HepG2 (cell line): ENCODE results near the gene RAI14. TPM values are rescaled to one million over a fixed set of nuclear protein-coding genes. Genes with fewer than 3 reads are reported as not detected.

Experiments used
- CHCHD3 ChIP-seq: sonication (generic); formaldehyde crosslinking; IDR thresholded peaks from 2 replicates; pipeline ENCODE4 v1.8.0; 2022; ENCODE audit warnings: mild to moderate bottlenecking, missing genetic modification reagents, moderate library complexity
- FLYWCH1 ChIP-seq: sonication (generic); formaldehyde crosslinking; IDR thresholded peaks from 2 replicates; pipeline ENCODE4 v1.8.1; 2023; ENCODE audit warnings: mild to moderate bottlenecking, missing genetic modification reagents
- GTF2F1 ChIP-seq: fragments of 150-350 bp; IDR thresholded peaks from 2 replicates; pipeline ENCODE4 v1.6.1; 2014; ENCODE audit warnings: low read length
- HHEX ChIP-seq: IDR thresholded peaks from 2 replicates; pipeline ENCODE4 v1.6.1; 2016; ENCODE audit warnings: control low read depth
- HIVEP1 ChIP-seq: sonication (generic); formaldehyde crosslinking; IDR thresholded peaks from 2 replicates; pipeline ENCODE4 v1.4.0; 2020; ENCODE audit warnings: mild to moderate bottlenecking, missing genetic modification reagents
- MYC ChIP-seq: sonication (generic); formaldehyde crosslinking; IDR thresholded peaks from 2 replicates; pipeline ENCODE4 v1.9.0; 2021; ENCODE audit warnings: missing genetic modification reagents, borderline replicate concordance
- RFX1 ChIP-seq: fragments of 450-650 bp; IDR thresholded peaks from 2 replicates; pipeline ENCODE4 v1.6.1; 2017
- SATB2 ChIP-seq: sonication (generic); formaldehyde crosslinking; IDR thresholded peaks from 2 replicates; pipeline ENCODE4 v1.5.0; 2020; ENCODE audit warnings: missing genetic modification reagents
- SUZ12 ChIP-seq: fragments of 150-350 bp; IDR thresholded peaks from 2 replicates; pipeline ENCODE4 v1.6.1; 2014; ENCODE audit warnings: low read depth, low read length
- TCF7L2 ChIP-seq: IDR thresholded peaks from 2 replicates; pipeline ENCODE4 v1.6.1; 2011; ENCODE audit warnings: mild to moderate bottlenecking, low read depth, low read length, moderate library complexity
- TMF1 ChIP-seq: sonication (generic); formaldehyde crosslinking; IDR thresholded peaks from 2 replicates; pipeline ENCODE4 v1.8.1; 2022; ENCODE audit warnings: low read depth, missing genetic modification reagents
- ZFP82 ChIP-seq: sonication (generic); formaldehyde crosslinking; IDR thresholded peaks from 2 replicates; pipeline ENCODE4 v1.5.1; 2020; ENCODE audit warnings: mild to moderate bottlenecking, missing genetic modification reagents, borderline replicate concordance
- ZNF292 ChIP-seq: sonication (generic); formaldehyde crosslinking; IDR thresholded peaks from 2 replicates; pipeline ENCODE4 v1.8.1; 2022; ENCODE audit warnings: mild to moderate bottlenecking, low read depth, missing genetic modification reagents, borderline replicate concordance
- ZNF430 ChIP-seq: sonication (generic); formaldehyde crosslinking; IDR thresholded peaks from 2 replicates; pipeline ENCODE4 v1.9.0; 2021; ENCODE audit warnings: mild to moderate bottlenecking, missing genetic modification reagents
- ZNF597 ChIP-seq: sonication (generic); formaldehyde crosslinking; IDR thresholded peaks from 2 replicates; pipeline ENCODE4 v1.5.0; 2020; ENCODE audit warnings: missing genetic modification reagents
- ZNF766 ChIP-seq: sonication (generic); formaldehyde crosslinking; IDR thresholded peaks from 2 replicates; pipeline ENCODE4 v1.5.0; 2020; ENCODE audit warnings: missing genetic modification reagents, borderline replicate concordance
- ZSCAN20 ChIP-seq: sonication (generic); formaldehyde crosslinking; IDR thresholded peaks from 2 replicates; pipeline ENCODE4 v1.4.0; 2020; ENCODE audit warnings: missing genetic modification reagents, mild to moderate bottlenecking, borderline replicate concordance
- polyA plus RNA-seq, 8 experiments: library from polyadenylated mRNA; depleted of rRNA in 3 of 8; stranded (reverse) in 7 of 8; unstranded in 1 of 8; fragments of >200 nt; fragmentation: Illumina TruSeq in 4 of 8; extraction: Trizol in 4 of 8; gene quantifications; 2 replicates each; pipeline versions ENCODE4 v1.2.1 to v1.2.3, GENCODE V29; 2011 to 2016; ENCODE audit warnings: low read depth in 4 of 8, missing spikeins in 1 of 8, mixed read lengths in 1 of 8; ENCODE audit not compliant: insufficient read depth in 1 of 8
- total RNA-seq, 5 experiments: library from RNA; depleted of rRNA; stranded (reverse); fragments of >200 nt; fragmentation: Illumina TruSeq; extraction: Trizol; gene quantifications; 2 replicates each; pipeline ENCODE4 v1.2.3, GENCODE V29; 2016; ENCODE audit warnings: low read depth in 1 of 5
- TF ChIP-seq, protein P1 (sequence below): conservative IDR thresholded peaks from 2 replicates; pipeline ENCODE4 v1.6.1; 2018; ENCODE audit warnings: missing genetic modification reagents
- TF ChIP-seq, protein P2 (sequence below): sonication (generic); formaldehyde crosslinking; IDR thresholded peaks from 2 replicates; pipeline ENCODE4 v1.5.0; 2020; ENCODE audit warnings: missing genetic modification reagents
- TF ChIP-seq, protein P3 (sequence below): IDR thresholded peaks from 2 replicates; pipeline ENCODE4 v1.6.1; 2016; ENCODE audit warnings: mild to moderate bottlenecking, missing biosample characterization, missing genetic modification reagents

Gene RAI14
- total and polyA plus RNA-seq, 2 of the 13 experiments (the other 11 are each of a cell fraction or from before 2014, with no cell fraction given) = 12.6 to 18.2 TPM

GRCh38 chr5:34838785-34839714 is 182.9 kb downstream of the RAI14 start, which contains the start of gene TTC23L (continued):
- TF ChIP-seq, protein P1, sequence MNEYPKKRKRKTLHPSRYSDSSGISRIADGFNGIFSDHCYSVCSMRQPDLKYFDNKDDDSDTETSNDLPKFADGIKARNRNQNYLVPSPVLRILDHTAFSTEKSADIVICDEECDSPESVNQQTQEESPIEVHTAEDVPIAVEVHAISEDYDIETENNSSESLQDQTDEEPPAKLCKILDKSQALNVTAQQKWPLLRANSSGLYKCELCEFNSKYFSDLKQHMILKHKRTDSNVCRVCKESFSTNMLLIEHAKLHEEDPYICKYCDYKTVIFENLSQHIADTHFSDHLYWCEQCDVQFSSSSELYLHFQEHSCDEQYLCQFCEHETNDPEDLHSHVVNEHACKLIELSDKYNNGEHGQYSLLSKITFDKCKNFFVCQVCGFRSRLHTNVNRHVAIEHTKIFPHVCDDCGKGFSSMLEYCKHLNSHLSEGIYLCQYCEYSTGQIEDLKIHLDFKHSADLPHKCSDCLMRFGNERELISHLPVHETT (CRISPR knock-in tag) = no peak
- TF ChIP-seq SATB2 = peak; percentile 55; the same call in 1 of the 2 replicates
- no peak for TF ChIP-seq TCF7L2
- peak; percentile 50; the same call in 1 of the 2 replicates for TF ChIP-seq ZFP82 (CRISPR knock-in tag)
- TF ChIP-seq ZNF766 (CRISPR knock-in tag) = peak; percentile 72
- TF ChIP-seq, protein P2, sequence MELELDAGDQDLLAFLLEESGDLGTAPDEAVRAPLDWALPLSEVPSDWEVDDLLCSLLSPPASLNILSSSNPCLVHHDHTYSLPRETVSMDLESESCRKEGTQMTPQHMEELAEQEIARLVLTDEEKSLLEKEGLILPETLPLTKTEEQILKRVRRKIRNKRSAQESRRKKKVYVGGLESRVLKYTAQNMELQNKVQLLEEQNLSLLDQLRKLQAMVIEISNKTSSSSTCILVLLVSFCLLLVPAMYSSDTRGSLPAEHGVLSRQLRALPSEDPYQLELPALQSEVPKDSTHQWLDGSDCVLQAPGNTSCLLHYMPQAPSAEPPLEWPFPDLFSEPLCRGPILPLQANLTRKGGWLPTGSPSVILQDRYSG (CRISPR knock-in tag) = 0 out of 2 replicates have a peak, but pooled peaks have one; percentile 66
- TF ChIP-seq FLYWCH1 = no peak
- TF ChIP-seq HIVEP1 (CRISPR knock-in tag) = peak; percentile 90
- TF ChIP-seq CHCHD3 = no peak
- TF ChIP-seq TMF1 = 0 out of 2 replicates have a peak, but pooled peaks have one; percentile 70
- TF ChIP-seq ZNF430 (CRISPR knock-in tag) = peak; percentile 81
- TF ChIP-seq ZNF292 (CRISPR knock-in tag) = peak; percentile 96
- no peak for TF ChIP-seq GTF2F1
- peak; percentile 100 for TF ChIP-seq RFX1
- no peak for TF ChIP-seq ZNF597 (CRISPR knock-in tag)
- no peak for TF ChIP-seq SUZ12
- TF ChIP-seq HHEX (CRISPR knock-in tag) = no peak
- TF ChIP-seq, protein P3, sequence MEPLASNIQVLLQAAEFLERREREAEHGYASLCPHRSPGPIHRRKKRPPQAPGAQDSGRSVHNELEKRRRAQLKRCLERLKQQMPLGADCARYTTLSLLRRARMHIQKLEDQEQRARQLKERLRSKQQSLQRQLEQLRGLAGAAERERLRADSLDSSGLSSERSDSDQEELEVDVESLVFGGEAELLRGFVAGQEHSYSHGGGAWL (CRISPR knock-in tag) = peak; percentile 83; the same call in 1 of the 2 replicates
- TF ChIP-seq MYC (CRISPR knock-in tag) = peak; percentile 69
- 0 out of 2 replicates have a peak, but pooled peaks have one; percentile 72 for TF ChIP-seq ZSCAN20 (CRISPR knock-in tag)
